Neural cell (in vitro differentiated cells): Measurements from ENCODE around the gene F2. TPM values are rescaled to one million over a fixed set of nuclear protein-coding genes. Genes with fewer than 3 reads are reported as not detected.

Experiments used
- H2AFZ ChIP-seq: fragments of 200-600, 300-800 bp; sonication (generic), shearing (Covaris generic); 2 replicates; pipeline ENCODE4 v1.6.0; 2014; ENCODE audit warnings: low read depth, mild to moderate bottlenecking, antibody characterized with exemption, low read length, moderate library complexity
- H3F3A ChIP-seq: fragments of 200-600 bp; shearing (Covaris generic); 2 replicates; pipeline ENCODE4 v1.6.1; 2016; ENCODE audit warnings: mild to moderate bottlenecking, moderate library complexity, mixed read lengths, antibody characterized with exemption, low read length; ENCODE audit not compliant: insufficient read depth, poor library complexity, severe bottlenecking
- H3K27ac ChIP-seq: fragments of 200-600, 300-800 bp; sonication (generic), shearing (Covaris generic); 2 replicates; pipeline ENCODE4 v1.5.1; 2014; ENCODE audit warnings: mild to moderate bottlenecking, low read length, moderate library complexity
- H3K27me3 ChIP-seq: fragments of 300-800, 200-600 bp; sonication (generic), shearing (Covaris generic); 2 replicates; pipeline ENCODE4 v1.6.0; 2014; ENCODE audit warnings: mild to moderate bottlenecking, low read depth, low read length, moderate library complexity; ENCODE audit not compliant: insufficient read depth
- H3K36me3 ChIP-seq: fragments of 300-800, 200-600 bp; sonication (generic), shearing (Covaris generic); 2 replicates; pipeline ENCODE4 v1.5.1; 2014; ENCODE audit warnings: mild to moderate bottlenecking, antibody characterized with exemption, low read length, moderate library complexity; ENCODE audit not compliant: insufficient read depth
- H3K4me2 ChIP-seq: fragments of 300-800, 200-600 bp; sonication (generic), shearing (Covaris generic); 2 replicates; pipeline ENCODE4 v1.6.0; 2014; ENCODE audit warnings: mild to moderate bottlenecking, low read length
- H3K4me3 ChIP-seq: fragments of 300-800, 200-600 bp; sonication (generic), shearing (Covaris generic); 2 replicates; pipeline ENCODE4 v1.5.1; 2014; ENCODE audit warnings: mild to moderate bottlenecking, low read length, moderate library complexity
- H3K79me2 ChIP-seq: fragments of 200-600 bp; shearing (Covaris generic); replicated peaks from 2 replicates; pipeline ENCODE4 v1.6.0; 2014; ENCODE audit warnings: mild to moderate bottlenecking, low read length, moderate library complexity; ENCODE audit not compliant: insufficient read depth
- H3K9ac ChIP-seq: fragments of 300-800, 200-600 bp; sonication (generic), shearing (Covaris generic); 2 replicates; pipeline ENCODE4 v1.6.1; 2016; ENCODE audit warnings: mild to moderate bottlenecking, low read length, mixed read lengths
- H3K9me2 ChIP-seq: fragments of 200-600 bp; shearing (Covaris generic); 2 replicates; pipeline ENCODE4 v1.6.1; 2016; ENCODE audit warnings: mild to moderate bottlenecking, low read length, mixed read lengths; ENCODE audit not compliant: insufficient read depth
- H3K9me3 ChIP-seq: fragments of 200-600, 300-800 bp; sonication (generic), shearing (Covaris generic); 2 replicates; pipeline ENCODE4 v1.6.1; 2016; ENCODE audit warnings: mild to moderate bottlenecking, mixed run types, low read length, moderate library complexity, mixed read lengths
- H4K20me1 ChIP-seq: fragments of 200-600 bp; shearing (Covaris generic); 2 replicates; pipeline ENCODE4 v1.6.1; 2016; ENCODE audit warnings: mild to moderate bottlenecking, mixed run types; ENCODE audit not compliant: insufficient read depth
- CTCF ChIP-seq: fragments of 450-650 bp; IDR thresholded peaks from 2 replicates; pipeline ENCODE4 v1.5.1; 2014; ENCODE audit warnings: antibody characterized with exemption, mild to moderate bottlenecking, moderate library complexity; ENCODE audit not compliant: poor library complexity, severe bottlenecking
- EP300 ChIP-seq: fragments of 450-650 bp; conservative IDR thresholded peaks from 2 replicates; pipeline ENCODE4 v1.6.1; 2014; ENCODE audit warnings: antibody characterized with exemption, mild to moderate bottlenecking, moderate library complexity; ENCODE audit not compliant: poor library complexity, severe bottlenecking
- EZH2 ChIP-seq: fragments of 200-600, 300-800 bp; shearing (Covaris generic), sonication (generic); IDR thresholded peaks from 2 replicates; pipeline ENCODE4 v1.6.1; 2014; ENCODE audit warnings: antibody characterized with exemption, low read length, borderline replicate concordance, mild to moderate bottlenecking; ENCODE audit not compliant: insufficient read depth, poor library complexity, severe bottlenecking
- MXI1 ChIP-seq: fragments of 450-650 bp; conservative IDR thresholded peaks from 2 replicates; pipeline ENCODE4 v1.6.1; 2014; ENCODE audit warnings: antibody characterized with exemption, mild to moderate bottlenecking; ENCODE audit not compliant: poor library complexity, severe bottlenecking
- POLR2AphosphoS5 ChIP-seq: IDR thresholded peaks from 2 replicates; pipeline ENCODE4 v1.6.1; 2012
- RAD21 ChIP-seq: fragments of 450-650 bp; conservative IDR thresholded peaks from 2 replicates; pipeline ENCODE4 v1.6.1; 2014; ENCODE audit warnings: antibody characterized with exemption, mild to moderate bottlenecking, moderate library complexity
- REST ChIP-seq: IDR thresholded peaks from 2 replicates; pipeline ENCODE4 v1.6.1; 2012; ENCODE audit warnings: borderline replicate concordance
- SMC3 ChIP-seq: fragments of 450-650 bp; conservative IDR thresholded peaks from 2 replicates; pipeline ENCODE4 v1.6.1; 2014; ENCODE audit warnings: antibody characterized with exemption, mild to moderate bottlenecking, moderate library complexity; ENCODE audit not compliant: poor library complexity
- TAF1 ChIP-seq: IDR thresholded peaks from 2 replicates; pipeline ENCODE4 v1.6.1; 2012; ENCODE audit warnings: low read depth
- polyA plus RNA-seq: library from polyadenylated mRNA; depleted of rRNA; stranded (reverse); fragments of >200 nt; gene quantifications from 2 replicates; pipeline ENCODE4 v1.2.3, GENCODE V29; 2014

The F2 gene
- polyA plus RNA-seq, 1 donor from 2014 or later: 0.94 TPM

GRCh38 chr11:46725338-46726205 lies 6.6 kb downstream of the F2 start:
- H3F3A ChIP-seq: no peaks in the 10 kb centered on the region
- no peaks in the 10 kb centered on the region for H3K79me2 ChIP-seq
- H3K9me2 ChIP-seq: no peaks in the 10 kb centered on the region
- H3K36me3 ChIP-seq: no peaks in the 10 kb centered on the region
- no peaks in the 10 kb centered on the region for H3K27me3 ChIP-seq
- H3K9ac ChIP-seq: no peak overlapping the region
- H3K4me3 ChIP-seq: no peak overlapping the region
- no peaks in the 10 kb centered on the region for H3K9me3 ChIP-seq
- H3K27ac ChIP-seq: no peak overlapping the region
- no peak overlapping the region for H3K4me2 ChIP-seq
- TF ChIP-seq CTCF: no peak
- no peak for TF ChIP-seq SMC3
- TF ChIP-seq TAF1: no peak
- TF ChIP-seq MXI1: no peak
- no peak for TF ChIP-seq POLR2AphosphoS5
- TF ChIP-seq RAD21: no peak
- no peak for TF ChIP-seq EP300
- TF ChIP-seq REST: no peak
- no peak for TF ChIP-seq EZH2
- H4K20me1 ChIP-seq: no peaks in the 10 kb centered on the region
- no peak overlapping the region for H2AFZ ChIP-seq

- TF ChIP-seq EP300: no peak
- TF ChIP-seq REST: no peak
- no peak for TF ChIP-seq RAD21
- TF ChIP-seq EZH2: no peak
- no peak for TF ChIP-seq TAF1
- TF ChIP-seq CTCF: no peak
- no peak for TF ChIP-seq MXI1
- TF ChIP-seq SMC3: no peak
- Histone ChIP-seq H3K4me3 (no peak overlapping the region), H3K79me2 (no peaks in the 10 kb centered on the region), H4K20me1 (no peaks in the 10 kb centered on the region), H2AFZ (no peak overlapping the region), H3K4me2 (no peak overlapping the region), H3K27me3 (no peaks in the 10 kb centered on the region), H3K9me2 (no peaks in the 10 kb centered on the region), H3K36me3 (no peaks in the 10 kb centered on the region), H3K9me3 (no peaks in the 10 kb centered on the region), H3K9ac (no peak overlapping the region), H3F3A (no peaks in the 10 kb centered on the region), H3K27ac (no peak overlapping the region)
Observed at GRCh38 chr11:46726206-46726862, 7.3 kb downstream of the F2 start.
